Type B pancreatic cell (in vitro differentiated cells): ENCODE results near the gene GPRASP3. TPM values are rescaled to one million over a fixed set of nuclear protein-coding genes. Genes with fewer than 3 reads are reported as not detected.

Experiments
- DNase-seq: peaks from one replicate; pipeline ENCODE4 v3.0.0; 2021; ENCODE audit warnings: mixed read lengths; ENCODE audit not compliant: unreplicated experiment; ENCODE audit errors: extremely low spot score
- H3K27ac Mint-ChIP-seq: 2 replicates; pipeline ENCODE4 v1.8.0; 2021; ENCODE audit warnings: mild to moderate bottlenecking, mixed read lengths
- H3K27me3 Mint-ChIP-seq: 2 replicates; pipeline ENCODE4 v1.8.0; 2021; ENCODE audit warnings: mixed read lengths
- H3K36me3 Mint-ChIP-seq: 2 replicates; pipeline ENCODE4 v1.8.0; 2021; ENCODE audit warnings: mixed read lengths
- H3K4me1 Mint-ChIP-seq: one replicate; pipeline ENCODE4 v1.8.0; 2021; ENCODE audit warnings: mixed read lengths; ENCODE audit not compliant: unreplicated experiment
- H3K4me3 Mint-ChIP-seq: 2 replicates; pipeline ENCODE4 v1.8.0; 2021; ENCODE audit warnings: mild to moderate bottlenecking, mixed read lengths
- H3K9me3 Mint-ChIP-seq: 2 replicates; pipeline ENCODE4 v1.8.0; 2021; ENCODE audit warnings: mixed read lengths
- CTCF ChIP-seq: fragments of 200-600 bp; sonication (generic); conservative IDR thresholded peaks from 2 replicates; pipeline ENCODE4 v1.5.0; 2021; ENCODE audit warnings: antibody characterized with exemption, mild to moderate bottlenecking
- total RNA-seq: library from RNA; stranded (reverse); gene quantifications from 2 replicates; pipeline ENCODE4 v1.2.1, GENCODE V29; 2021; ENCODE audit warnings: low replicate concordance

GPRASP3 gene
- total RNA-seq, 1 donor from 2014 or later: 9.1 TPM

- no peaks in the 10 kb centered on the region for H3K36me3 Mint-ChIP-seq
- no peak overlapping the region for H3K27ac Mint-ChIP-seq
- TF ChIP-seq CTCF: no peak
- H3K4me1 Mint-ChIP-seq: peaks cover 6% of the 10 kb centered on the region
- DNase-seq: no peak
- H3K9me3 Mint-ChIP-seq: no peaks in the 10 kb centered on the region
- no peaks in the 10 kb centered on the region for H3K27me3 Mint-ChIP-seq
- H3K4me3 Mint-ChIP-seq: no peak overlapping the region
Measured at GRCh38 chrX:102739657-102740056, 19.1 kb downstream of the GPRASP3 start.

- Mint-ChIP-seq H3K27ac (no peak overlapping the region), H3K27me3 (no peaks in the 10 kb centered on the region)
Measured at GRCh38 chrX:102744307-102744706, 23.8 kb downstream of the GPRASP3 start.

GRCh38 chrX:102745513-102745856, 24.9 kb downstream of the GPRASP3 start:
- no peaks in the 10 kb centered on the region for H3K9me3 Mint-ChIP-seq
- TF ChIP-seq CTCF: no peak
- peaks cover 9% of the 10 kb centered on the region for H3K36me3 Mint-ChIP-seq
- no peak for DNase-seq
- H3K4me3 Mint-ChIP-seq: no peak overlapping the region
- H3K27me3 Mint-ChIP-seq: no peaks in the 10 kb centered on the region
- H3K4me1 Mint-ChIP-seq: no peaks in the 10 kb centered on the region
- H3K27ac Mint-ChIP-seq: no peak overlapping the region

More at GRCh38 chrX:102744307-102744706, 23.8 kb downstream of the GPRASP3 start:
- H3K36me3 Mint-ChIP-seq: peaks cover 9% of the 10 kb centered on the region
- H3K4me3 Mint-ChIP-seq: no peak overlapping the region
- peaks cover 6% of the 10 kb centered on the region for H3K4me1 Mint-ChIP-seq
- no peaks in the 10 kb centered on the region for H3K9me3 Mint-ChIP-seq
- no peak for DNase-seq
- TF ChIP-seq CTCF: no peak

- Mint-ChIP-seq H3K36me3 (peaks cover 9% of the 10 kb centered on the region), H3K27ac (no peak overlapping the region), H3K4me3 (peak overlapping the region; percentile 59), H3K9me3 (no peaks in the 10 kb centered on the region), H3K4me1 (no peaks in the 10 kb centered on the region), H3K27me3 (no peaks in the 10 kb centered on the region)
- TF ChIP-seq CTCF: no peak
- no peak for DNase-seq
Measured at GRCh38 chrX:102745857-102746584, 25.5 kb downstream of the GPRASP3 start.

GRCh38 chrX:102765217-102765616, 44.7 kb downstream of the GPRASP3 start:
- no peaks in the 10 kb centered on the region for H3K27me3 Mint-ChIP-seq

More at GRCh38 chrX:102765217-102765616, 44.7 kb downstream of the GPRASP3 start:
- Mint-ChIP-seq H3K27ac (no peak overlapping the region), H3K9me3 (no peaks in the 10 kb centered on the region), H3K4me1 (peaks cover 8% of the 10 kb centered on the region), H3K4me3 (no peak overlapping the region), H3K36me3 (no peaks in the 10 kb centered on the region)
- DNase-seq: no peak
- no peak for TF ChIP-seq CTCF
